ENCODE results near the gene SH3PXD2B. TPM values are rescaled to one million over a fixed set of nuclear protein-coding genes. Genes with fewer than 3 reads are reported as not detected.

SH3PXD2B gene
- total and polyA plus RNA-seq, 10 of the 15 experiments (the other 5 are each of a cell fraction or from before 2014, with no cell fraction given) = 0.05 to 1.6 (median 0.57) TPM

DNA sequence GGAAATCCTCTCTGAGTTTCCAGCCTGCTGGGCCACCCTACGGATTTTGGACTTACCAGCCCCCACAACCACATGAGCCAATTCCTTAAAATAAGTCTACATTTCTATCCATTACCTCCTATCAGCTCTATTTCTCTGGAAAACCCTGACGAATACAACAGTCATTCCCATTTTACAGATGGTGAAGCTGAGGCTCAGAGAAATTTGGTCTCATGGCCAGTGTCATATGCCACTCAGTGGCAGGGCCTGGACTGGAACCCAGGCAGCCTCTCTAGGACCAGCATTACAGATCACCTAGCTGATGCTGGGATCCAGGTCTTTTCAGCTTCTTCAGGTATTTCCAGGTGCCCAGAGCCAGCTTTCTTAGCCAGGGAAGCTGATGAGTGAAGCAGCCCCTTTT is 45.0 kb upstream of the SH3PXD2B start (continued):
- TF ChIP-seq, protein P1, sequence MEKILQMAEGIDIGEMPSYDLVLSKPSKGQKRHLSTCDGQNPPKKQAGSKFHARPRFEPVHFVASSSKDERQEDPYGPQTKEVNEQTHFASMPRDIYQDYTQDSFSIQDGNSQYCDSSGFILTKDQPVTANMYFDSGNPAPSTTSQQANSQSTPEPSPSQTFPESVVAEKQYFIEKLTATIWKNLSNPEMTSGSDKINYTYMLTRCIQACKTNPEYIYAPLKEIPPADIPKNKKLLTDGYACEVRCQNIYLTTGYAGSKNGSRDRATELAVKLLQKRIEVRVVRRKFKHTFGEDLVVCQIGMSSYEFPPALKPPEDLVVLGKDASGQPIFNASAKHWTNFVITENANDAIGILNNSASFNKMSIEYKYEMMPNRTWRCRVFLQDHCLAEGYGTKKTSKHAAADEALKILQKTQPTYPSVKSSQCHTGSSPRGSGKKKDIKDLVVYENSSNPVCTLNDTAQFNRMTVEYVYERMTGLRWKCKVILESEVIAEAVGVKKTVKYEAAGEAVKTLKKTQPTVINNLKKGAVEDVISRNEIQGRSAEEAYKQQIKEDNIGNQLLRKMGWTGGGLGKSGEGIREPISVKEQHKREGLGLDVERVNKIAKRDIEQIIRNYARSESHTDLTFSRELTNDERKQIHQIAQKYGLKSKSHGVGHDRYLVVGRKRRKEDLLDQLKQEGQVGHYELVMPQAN (conservative IDR thresholded peaks at IDR 0.05) = no peak
- TF ChIP-seq CEBPB (IDR thresholded peaks at IDR 0.05; ENCODE audit: borderline replicate concordance in 1 of 2, low read depth in 2 of 2, low read length in 2 of 2) (no peak), SMARCA5 (IDR thresholded peaks at IDR 0.05) (no peak)
- TF ChIP-seq, protein P2, sequence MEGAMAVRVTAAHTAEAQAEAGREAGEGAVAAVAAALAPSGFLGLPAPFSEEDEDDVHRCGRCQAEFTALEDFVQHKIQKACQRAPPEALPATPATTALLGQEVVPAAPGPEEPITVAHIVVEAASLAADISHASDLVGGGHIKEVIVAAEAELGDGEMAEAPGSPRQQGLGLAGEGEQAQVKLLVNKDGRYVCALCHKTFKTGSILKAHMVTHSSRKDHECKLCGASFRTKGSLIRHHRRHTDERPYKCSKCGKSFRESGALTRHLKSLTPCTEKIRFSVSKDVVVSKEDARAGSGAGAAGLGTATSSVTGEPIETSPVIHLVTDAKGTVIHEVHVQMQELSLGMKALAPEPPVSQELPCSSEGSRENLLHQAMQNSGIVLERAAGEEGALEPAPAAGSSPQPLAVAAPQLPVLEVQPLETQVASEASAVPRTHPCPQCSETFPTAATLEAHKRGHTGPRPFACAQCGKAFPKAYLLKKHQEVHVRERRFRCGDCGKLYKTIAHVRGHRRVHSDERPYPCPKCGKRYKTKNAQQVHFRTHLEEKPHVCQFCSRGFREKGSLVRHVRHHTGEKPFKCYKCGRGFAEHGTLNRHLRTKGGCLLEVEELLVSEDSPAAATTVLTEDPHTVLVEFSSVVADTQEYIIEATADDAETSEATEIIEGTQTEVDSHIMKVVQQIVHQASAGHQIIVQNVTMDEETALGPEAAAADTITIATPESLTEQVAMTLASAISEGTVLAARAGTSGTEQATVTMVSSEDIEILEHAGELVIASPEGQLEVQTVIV (IDR thresholded peaks at IDR 0.05; ENCODE audit: borderline replicate concordance, partially characterized antibody) = no peak

DNA sequence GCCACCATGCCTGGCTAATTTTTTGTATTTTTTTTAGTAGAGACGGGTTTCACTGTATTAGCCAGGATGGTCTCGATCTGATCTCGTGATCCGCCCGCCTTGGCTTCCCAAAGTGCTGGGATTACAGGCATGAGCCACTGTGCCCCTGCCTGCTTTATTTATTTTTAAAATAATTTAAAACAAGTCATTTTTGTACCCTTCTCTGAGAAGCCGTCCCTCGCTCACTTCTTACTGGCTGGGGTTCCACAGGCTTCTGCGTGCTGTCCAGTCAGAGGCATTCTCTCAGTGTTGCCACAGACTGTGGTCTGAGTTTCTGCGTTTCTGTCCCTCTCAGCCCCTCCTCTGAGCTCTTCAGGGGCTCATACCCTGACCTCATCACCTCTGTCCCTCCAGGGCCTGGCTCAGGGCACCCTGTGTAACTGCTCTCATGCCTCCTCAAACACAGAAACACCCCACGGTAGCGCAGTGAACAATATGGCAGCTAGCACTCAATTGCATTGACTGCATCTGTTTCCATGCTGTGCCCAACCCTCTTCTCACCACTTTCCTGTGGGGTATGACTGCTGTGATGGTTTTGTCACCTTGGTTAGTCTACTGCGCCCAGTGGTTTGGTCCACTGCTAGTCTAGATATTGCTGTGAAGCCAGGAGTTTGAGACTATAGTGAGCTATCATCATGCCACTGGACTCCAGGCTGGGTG is 44.3 kb upstream of the SH3PXD2B start:
- no TSS peak for BruUV-seq (replicated peaks)
- ChIA-PET CTCF (no interaction called here), SMC1A (ENCODE audit: uncharacterized antibody, unreplicated experiment) (no interaction called here), RAD21 (ENCODE audit: unreplicated experiment) (no interaction called here), POLR2A (no interaction called here)
- in situ Hi-C loops (cut with MboI) = no loop called here
- ATAC-seq (no peak), FAIRE-seq (no peak), DNase-seq (ENCODE audit: low read depth, low spot score) (no peak)
- no peak overlapping the region for H3K4me2 ChIP-seq (ENCODE audit: control insufficient read depth, insufficient read depth)
- 44% methylated on average over 12 of the region's 12 CpGs for WGBS (ENCODE audit: insufficient coverage, insufficient replicate concordance, low lambda C conversion rate, missing lambda C conversion rate)
- no peaks in the 10 kb centered on the region for H4K20me1 ChIP-seq (ENCODE audit: control insufficient read depth, insufficient read depth)
- no peak overlapping the region for H3K9ac ChIP-seq (ENCODE audit: control insufficient read depth, insufficient read depth, low read length)
- H3K4me3 ChIP-seq = no peak overlapping the region
- no peak overlapping the region for H2AFZ ChIP-seq (ENCODE audit: control insufficient read depth, low read depth, low read length)
- peaks cover 2 to 10% of the 10 kb centered on the region in 2 experiments; a peak in 2 of 4 replicates for H3K27me3 ChIP-seq (replicated peaks in 1 of 2; ENCODE audit: control insufficient read depth in 2 of 2, insufficient read depth in 2 of 2, low read length in 1 of 2)
- no peaks in the 10 kb centered on the region for H3K79me2 ChIP-seq (ENCODE audit: control insufficient read depth, insufficient read depth, low read length)
- no peaks in the 10 kb centered on the region; the same call in 2 of the 3 replicates for H3K9me3 ChIP-seq (replicated peaks; ENCODE audit: control insufficient read depth, insufficient read depth, low read length)
- H3K4me1 ChIP-seq (ENCODE audit: control insufficient read depth, insufficient read depth, low read length) = no peaks in the 10 kb centered on the region
- intact Hi-C loops (cut with micrococcal nuclease; ENCODE audit: unreplicated experiment) = no loop called here
- H3K36me3 ChIP-seq (ENCODE audit: control insufficient read depth in 2 of 2, insufficient read depth in 2 of 2, low read length in 1 of 2) = no peaks in the 10 kb centered on the region
- no peak overlapping the region for H3K27ac ChIP-seq (ENCODE audit: control insufficient read depth, insufficient read depth)
- TF ChIP-seq TCF7 (IDR thresholded peaks at IDR 0.05; ENCODE audit: borderline replicate concordance) (no peak), SIN3A (IDR thresholded peaks at IDR 0.05; ENCODE audit: low read depth, low read length) (no peak), SMAD1 (IDR thresholded peaks at IDR 0.05; ENCODE audit: low read depth, partially characterized antibody) (no peak), SUZ12 (IDR thresholded peaks at IDR 0.05; ENCODE audit: unreplicated experiment) (no peak), RFX5 (IDR thresholded peaks at IDR 0.05; ENCODE audit: low read depth, low read length) (no peak), RAD51 (IDR thresholded peaks at IDR 0.05) (no peak), RAD21 (IDR thresholded peaks at IDR 0.05; ENCODE audit: insufficient read depth, low read depth, low read length) (no peak), EED (IDR thresholded peaks at IDR 0.05; ENCODE audit: low read depth) (no peak), KDM1A (IDR thresholded peaks at IDR 0.05; ENCODE audit: borderline replicate concordance) (no peak), IRF4 (IDR thresholded peaks at IDR 0.05; ENCODE audit: low read depth, low read length) (no peak), FOXK2 (IDR thresholded peaks at IDR 0.05) (no peak)

All from GM12878 (cell line).